HFFc6 (cell line): Measurements from ENCODE around the gene DAZAP1. TPM values are rescaled to one million over a fixed set of nuclear protein-coding genes. Genes with fewer than 3 reads are reported as not detected.

Experiments
- DNase-seq: peaks from one replicate; pipeline ENCODE4 v3.0.0-alpha.2; 2018
- H3K27ac Mint-ChIP-seq: 2 replicates; pipeline ENCODE4 v1.8.0; 2020; ENCODE audit warnings: mild to moderate bottlenecking, mixed read lengths
- H3K27me3 Mint-ChIP-seq: 2 replicates; pipeline ENCODE4 v1.8.0; 2021; ENCODE audit warnings: mild to moderate bottlenecking, moderate library complexity, mixed read lengths; ENCODE audit not compliant: insufficient read depth
- H3K36me3 Mint-ChIP-seq: 2 replicates; pipeline ENCODE4 v1.8.0; 2021; ENCODE audit warnings: low read depth, mixed read lengths
- H3K4me1 Mint-ChIP-seq: 2 replicates; pipeline ENCODE4 v1.8.0; 2020; ENCODE audit warnings: low read depth, mixed read lengths
- H3K4me3 Mint-ChIP-seq: 2 replicates; pipeline ENCODE4 v1.8.0; 2020; ENCODE audit warnings: mild to moderate bottlenecking, moderate library complexity, mixed read lengths
- H3K9me3 Mint-ChIP-seq: 2 replicates; pipeline ENCODE4 v1.8.0; 2020; ENCODE audit warnings: mild to moderate bottlenecking, mixed read lengths
- total RNA-seq, 6 experiments: library from RNA; stranded (reverse); fragmentation: NEBNext Ultra II Directional; extraction: Animal tissue kit (Norgen Biotek cat#: 25700); gene quantifications; 2 replicates in 1 of 6; 3 replicates in 5 of 6; pipeline ENCODE4 v1.2.3, GENCODE V29; 2021
- TF ChIP-seq, protein P1 (sequence below): fragments of 200-600 bp; sonication (generic); IDR thresholded peaks from 2 replicates; pipeline ENCODE4 v1.5.0; 2021; ENCODE audit warnings: antibody characterized with exemption, mild to moderate bottlenecking

Gene DAZAP1
- total RNA-seq, 6 experiments from 2014 or later, result 87.2 to 109 (median 103) TPM

DNA sequence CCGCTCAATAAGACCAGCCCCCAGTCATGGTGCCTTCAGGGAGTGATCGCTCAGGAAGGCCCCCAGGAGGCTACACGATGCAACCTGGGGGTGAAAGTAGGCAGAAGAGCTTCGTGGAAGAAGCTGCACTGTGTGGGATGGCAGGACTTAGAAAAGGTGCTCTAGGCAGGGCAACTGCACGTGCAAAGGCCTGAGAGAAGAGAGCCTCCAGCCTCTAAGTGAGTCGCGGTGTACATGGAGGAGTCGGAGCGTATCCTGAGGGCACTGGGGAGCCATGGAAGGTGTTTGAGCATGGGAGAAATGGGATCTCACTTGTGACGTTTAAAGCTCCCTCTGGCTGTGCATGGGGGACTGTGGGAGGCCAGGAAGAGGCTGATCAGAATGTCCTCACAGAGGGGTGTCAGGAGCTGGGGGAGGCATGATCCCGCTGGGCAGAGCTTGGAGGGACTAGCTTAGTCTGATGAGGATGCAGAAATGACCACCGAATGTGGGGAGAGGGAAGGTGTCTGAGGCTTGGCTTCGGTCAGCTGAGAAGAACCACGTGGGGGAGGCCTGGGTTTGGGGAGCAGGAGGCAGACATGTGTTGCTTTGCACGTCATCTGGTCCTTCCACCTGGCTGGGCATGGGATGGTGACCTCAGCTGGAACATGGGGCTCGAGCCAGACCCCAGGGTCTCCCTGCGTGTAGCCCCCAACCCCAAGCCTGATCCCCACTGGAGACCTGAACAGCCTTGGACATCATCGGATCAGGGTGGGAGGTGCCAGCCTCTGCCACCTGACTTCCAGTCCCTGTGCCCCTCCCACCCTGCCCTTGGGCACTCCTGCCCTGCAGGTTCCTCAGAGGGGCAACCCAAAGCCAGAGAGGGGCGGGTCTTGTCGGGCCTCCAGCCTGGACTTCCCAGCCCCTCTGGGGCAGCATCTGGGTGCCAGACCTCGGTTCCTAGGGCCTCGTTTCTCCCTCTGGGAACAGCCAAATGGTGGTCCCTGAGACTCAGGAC is 43.6 kb downstream of the DAZAP1 start:
- Mint-ChIP-seq H3K4me1 (no peaks in the 10 kb centered on the region), H3K4me3 (no peak overlapping the region; the same call in 1 of the 2 replicates), H3K27ac (no peak overlapping the region), H3K27me3 (peaks cover 35% of the 10 kb centered on the region), H3K36me3 (no peaks in the 10 kb centered on the region), H3K9me3 (no peaks in the 10 kb centered on the region; the same call in 1 of the 2 replicates)
- no peak for DNase-seq
- TF ChIP-seq, protein P1, sequence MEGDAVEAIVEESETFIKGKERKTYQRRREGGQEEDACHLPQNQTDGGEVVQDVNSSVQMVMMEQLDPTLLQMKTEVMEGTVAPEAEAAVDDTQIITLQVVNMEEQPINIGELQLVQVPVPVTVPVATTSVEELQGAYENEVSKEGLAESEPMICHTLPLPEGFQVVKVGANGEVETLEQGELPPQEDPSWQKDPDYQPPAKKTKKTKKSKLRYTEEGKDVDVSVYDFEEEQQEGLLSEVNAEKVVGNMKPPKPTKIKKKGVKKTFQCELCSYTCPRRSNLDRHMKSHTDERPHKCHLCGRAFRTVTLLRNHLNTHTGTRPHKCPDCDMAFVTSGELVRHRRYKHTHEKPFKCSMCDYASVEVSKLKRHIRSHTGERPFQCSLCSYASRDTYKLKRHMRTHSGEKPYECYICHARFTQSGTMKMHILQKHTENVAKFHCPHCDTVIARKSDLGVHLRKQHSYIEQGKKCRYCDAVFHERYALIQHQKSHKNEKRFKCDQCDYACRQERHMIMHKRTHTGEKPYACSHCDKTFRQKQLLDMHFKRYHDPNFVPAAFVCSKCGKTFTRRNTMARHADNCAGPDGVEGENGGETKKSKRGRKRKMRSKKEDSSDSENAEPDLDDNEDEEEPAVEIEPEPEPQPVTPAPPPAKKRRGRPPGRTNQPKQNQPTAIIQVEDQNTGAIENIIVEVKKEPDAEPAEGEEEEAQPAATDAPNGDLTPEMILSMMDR, result no peak

DNA sequence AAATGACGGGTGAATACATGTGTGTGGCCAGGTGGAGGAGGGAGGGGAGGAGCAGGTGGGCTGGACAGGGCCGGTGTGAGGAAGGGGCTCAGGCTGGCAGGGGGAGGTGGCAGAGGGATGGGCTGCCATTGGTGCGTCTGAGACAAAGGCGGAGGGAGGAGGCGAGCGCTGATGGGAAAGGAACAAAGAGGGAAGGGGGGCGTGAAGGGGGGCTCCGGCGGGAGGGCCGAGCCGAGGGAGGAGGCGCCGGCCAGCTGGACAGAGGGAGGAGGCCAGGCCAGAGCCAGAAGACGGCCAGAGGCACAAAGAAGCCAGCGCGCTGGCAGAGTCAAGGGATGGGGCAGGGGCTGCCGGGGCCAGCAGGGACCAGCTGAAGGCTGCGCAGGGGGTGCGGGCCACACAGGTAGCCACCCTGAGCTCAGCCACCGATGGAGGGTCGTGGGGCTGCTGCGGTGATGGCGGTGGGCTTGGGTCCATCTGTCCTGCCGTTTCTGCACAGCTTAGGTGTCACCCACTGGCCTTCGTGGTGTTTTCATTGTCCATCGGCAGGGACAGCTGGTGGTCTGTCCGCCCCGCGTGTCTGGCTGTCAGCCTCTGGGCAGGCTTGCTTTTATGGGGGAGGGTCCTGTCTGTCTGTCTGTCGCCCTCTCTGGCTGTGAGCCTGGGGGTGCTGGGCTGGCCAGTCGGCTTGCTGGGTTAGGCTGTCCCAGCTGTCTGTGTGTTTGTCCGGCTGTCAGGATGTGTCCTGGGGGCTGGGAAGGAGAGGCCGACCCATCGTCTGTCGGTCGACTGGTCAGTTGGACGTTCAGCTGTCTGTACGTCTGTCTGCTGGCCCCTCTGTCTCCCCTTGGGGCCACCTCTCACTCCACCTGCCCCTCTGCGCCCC is 44.8 kb downstream of the DAZAP1 start:
- Mint-ChIP-seq H3K4me3 (no peak overlapping the region), H3K27ac (no peak overlapping the region), H3K4me1 (no peaks in the 10 kb centered on the region), H3K36me3 (no peaks in the 10 kb centered on the region), H3K27me3 (peaks cover 31% of the 10 kb centered on the region), H3K9me3 (no peaks in the 10 kb centered on the region; the same call in 1 of the 2 replicates)
- no peak for DNase-seq
- TF ChIP-seq, protein P1, result no peak

DNA sequence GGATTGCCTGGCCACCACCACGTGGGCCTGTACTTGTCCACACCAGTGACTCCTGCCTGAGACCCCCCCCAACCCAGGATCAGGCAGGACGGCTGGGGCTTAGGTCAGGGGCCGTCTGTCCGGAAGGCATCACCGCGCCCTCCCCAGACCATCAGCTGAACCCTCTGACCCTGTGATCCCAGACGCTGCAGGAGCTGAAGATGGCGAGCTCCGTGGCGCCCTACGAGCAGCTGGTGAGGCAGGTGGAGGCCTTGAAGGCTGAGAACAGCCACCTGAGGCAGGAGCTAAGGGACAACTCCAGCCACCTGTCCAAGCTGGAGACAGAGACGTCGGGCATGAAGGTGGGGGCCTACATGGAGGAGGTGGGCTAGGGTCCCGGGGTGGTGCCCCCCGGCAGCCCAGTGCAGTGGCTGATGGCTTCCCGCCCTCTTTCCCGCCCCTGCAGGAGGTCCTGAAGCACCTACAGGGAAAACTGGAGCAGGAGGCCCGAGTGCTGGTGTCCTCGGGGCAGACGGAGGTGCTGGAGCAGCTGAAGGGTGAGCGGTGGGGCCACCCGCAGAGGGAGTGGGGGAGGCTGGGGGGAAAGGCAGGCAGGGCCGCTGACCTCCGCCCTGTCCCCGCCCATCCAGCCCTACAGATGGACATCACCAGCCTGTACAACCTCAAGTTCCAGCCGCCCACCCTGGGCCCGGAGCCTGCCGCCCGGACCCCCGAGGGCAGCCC is 45.6 kb downstream of the DAZAP1 start:
- Mint-ChIP-seq H3K4me3 (no peak overlapping the region; the same call in 1 of the 2 replicates), H3K4me1 (no peaks in the 10 kb centered on the region), H3K36me3 (no peaks in the 10 kb centered on the region), H3K27me3 (peaks cover 26% of the 10 kb centered on the region), H3K9me3 (no peaks in the 10 kb centered on the region; the same call in 1 of the 2 replicates), H3K27ac (no peak overlapping the region)
- TF ChIP-seq, protein P1, result no peak
- no peak for DNase-seq

DNA sequence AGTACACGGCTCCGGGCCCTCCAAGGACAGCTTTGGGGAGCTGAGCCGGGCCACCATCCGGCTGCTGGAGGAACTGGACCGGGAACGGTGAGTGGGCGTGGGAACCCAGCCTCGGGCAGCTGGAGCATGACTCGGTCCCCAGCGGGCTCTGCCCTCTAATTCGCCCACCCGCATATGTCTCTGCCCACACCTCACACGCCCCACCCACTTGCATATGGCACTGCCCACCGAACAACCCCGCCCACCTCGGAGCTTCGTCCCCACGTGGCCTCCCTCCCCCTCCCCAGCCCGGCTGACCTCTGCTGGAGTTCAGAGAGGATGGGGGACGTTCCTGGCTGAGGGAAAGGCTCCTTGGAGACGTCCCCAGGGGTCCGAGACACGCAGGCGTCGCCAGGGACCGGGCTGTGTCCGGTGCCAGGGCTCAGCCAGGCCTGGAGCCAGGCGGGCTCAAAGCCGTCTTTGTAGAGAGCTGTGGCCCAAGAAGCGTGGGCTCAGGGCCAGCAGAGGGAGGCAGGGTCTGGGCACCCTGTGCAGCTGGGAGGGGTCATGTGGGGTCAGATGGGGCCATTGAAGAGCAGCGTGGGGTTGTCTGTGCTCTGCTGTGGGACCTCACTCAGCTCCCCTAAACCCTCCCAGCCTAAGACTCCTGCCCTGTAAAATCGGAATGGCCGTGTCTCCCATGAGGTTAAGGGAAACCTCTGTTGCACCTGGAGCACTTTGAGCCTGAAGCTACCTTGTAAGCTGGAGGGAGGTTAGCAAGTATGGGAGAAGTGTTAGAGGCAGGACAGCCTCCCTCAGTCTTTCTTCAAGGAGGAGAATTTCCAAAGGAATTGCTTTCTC is 46.4 kb downstream of the DAZAP1 start:
- TF ChIP-seq, protein P1, result no peak
- H3K4me1 Mint-ChIP-seq, result no peaks in the 10 kb centered on the region
- H3K36me3 Mint-ChIP-seq, result no peaks in the 10 kb centered on the region
- H3K27me3 Mint-ChIP-seq, result peaks cover 22% of the 10 kb centered on the region
- no peaks in the 10 kb centered on the region; the same call in 1 of the 2 replicates for H3K9me3 Mint-ChIP-seq
- no peak overlapping the region for H3K4me3 Mint-ChIP-seq
- DNase-seq, result no peak
- no peak overlapping the region for H3K27ac Mint-ChIP-seq
